ENCODE results near the gene CDYL.

DNA sequence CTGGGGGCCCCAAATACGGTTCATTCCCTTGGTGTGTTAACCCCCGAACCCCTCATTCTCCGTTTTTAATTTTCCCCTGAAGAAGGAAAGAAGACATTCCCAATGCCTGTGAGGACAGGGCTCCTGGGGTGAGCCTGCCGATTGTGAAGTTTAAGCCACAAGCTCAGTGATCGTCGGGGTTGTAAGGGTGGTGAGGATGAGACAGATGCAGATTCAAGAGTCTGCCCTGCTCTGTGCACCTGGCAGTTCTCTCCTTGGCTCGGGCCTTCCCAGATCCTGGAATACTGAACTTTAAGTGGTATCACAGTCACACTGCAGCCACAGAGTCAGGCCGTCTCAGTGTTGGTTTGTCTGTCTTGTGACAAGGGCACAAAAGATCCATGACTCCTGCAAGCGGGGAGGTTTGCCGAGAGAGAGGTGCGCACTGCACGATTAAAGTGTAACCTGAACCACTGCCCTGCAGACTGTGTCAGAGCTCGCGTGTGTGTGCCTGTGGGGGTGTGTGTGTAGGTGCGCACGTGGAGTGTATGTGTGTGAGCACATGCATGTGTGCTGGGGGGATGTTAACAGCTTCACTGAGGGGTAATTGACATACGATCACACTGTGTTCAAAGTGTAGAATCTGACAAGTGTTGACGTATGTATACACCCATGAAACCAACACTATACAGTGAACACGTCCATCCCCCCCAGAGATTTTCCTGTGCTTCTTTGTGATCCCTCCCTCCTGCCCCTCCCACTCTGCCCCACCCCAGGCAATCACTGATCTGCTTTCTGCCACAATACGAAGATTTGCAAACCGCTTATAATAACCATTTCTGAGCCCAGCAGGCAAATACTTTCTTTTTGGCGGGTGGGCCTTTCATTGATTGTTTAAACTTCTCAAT lies 188.7 kb downstream of the CDYL start:
- no peak for TF ChIP-seq CTCF (IDR thresholded peaks at IDR 0.05; ENCODE audit: low read depth, low read length, missing input control)
- TF ChIP-seq RAD21 (IDR thresholded peaks at IDR 0.05), result no peak
- TF ChIP-seq, protein P1, sequence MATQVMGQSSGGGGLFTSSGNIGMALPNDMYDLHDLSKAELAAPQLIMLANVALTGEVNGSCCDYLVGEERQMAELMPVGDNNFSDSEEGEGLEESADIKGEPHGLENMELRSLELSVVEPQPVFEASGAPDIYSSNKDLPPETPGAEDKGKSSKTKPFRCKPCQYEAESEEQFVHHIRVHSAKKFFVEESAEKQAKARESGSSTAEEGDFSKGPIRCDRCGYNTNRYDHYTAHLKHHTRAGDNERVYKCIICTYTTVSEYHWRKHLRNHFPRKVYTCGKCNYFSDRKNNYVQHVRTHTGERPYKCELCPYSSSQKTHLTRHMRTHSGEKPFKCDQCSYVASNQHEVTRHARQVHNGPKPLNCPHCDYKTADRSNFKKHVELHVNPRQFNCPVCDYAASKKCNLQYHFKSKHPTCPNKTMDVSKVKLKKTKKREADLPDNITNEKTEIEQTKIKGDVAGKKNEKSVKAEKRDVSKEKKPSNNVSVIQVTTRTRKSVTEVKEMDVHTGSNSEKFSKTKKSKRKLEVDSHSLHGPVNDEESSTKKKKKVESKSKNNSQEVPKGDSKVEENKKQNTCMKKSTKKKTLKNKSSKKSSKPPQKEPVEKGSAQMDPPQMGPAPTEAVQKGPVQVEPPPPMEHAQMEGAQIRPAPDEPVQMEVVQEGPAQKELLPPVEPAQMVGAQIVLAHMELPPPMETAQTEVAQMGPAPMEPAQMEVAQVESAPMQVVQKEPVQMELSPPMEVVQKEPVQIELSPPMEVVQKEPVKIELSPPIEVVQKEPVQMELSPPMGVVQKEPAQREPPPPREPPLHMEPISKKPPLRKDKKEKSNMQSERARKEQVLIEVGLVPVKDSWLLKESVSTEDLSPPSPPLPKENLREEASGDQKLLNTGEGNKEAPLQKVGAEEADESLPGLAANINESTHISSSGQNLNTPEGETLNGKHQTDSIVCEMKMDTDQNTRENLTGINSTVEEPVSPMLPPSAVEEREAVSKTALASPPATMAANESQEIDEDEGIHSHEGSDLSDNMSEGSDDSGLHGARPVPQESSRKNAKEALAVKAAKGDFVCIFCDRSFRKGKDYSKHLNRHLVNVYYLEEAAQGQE (IDR thresholded peaks at IDR 0.05), result no peak
- TF ChIP-seq GABPA (IDR thresholded peaks at IDR 0.05 in 1 of 2, conservative IDR thresholded peaks at IDR 0.05 in 1 of 2), result no peak
- TF ChIP-seq, protein P2, sequence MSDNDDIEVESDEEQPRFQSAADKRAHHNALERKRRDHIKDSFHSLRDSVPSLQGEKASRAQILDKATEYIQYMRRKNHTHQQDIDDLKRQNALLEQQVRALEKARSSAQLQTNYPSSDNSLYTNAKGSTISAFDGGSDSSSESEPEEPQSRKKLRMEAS (IDR thresholded peaks at IDR 0.05), result no peak

Measured in liver (tissue), 3 donors.